Measurements from ENCODE around the gene BACH2. TPM values are rescaled to one million over a fixed set of nuclear protein-coding genes. Genes with fewer than 3 reads are reported as not detected.

BACH2 gene
- total and polyA plus RNA-seq, 2 of the 8 experiments (the other 6 are each of a cell fraction or from before 2014, with no cell fraction given): 1.9 to 5.9 TPM

- no peak for FAIRE-seq
- CTCF ChIA-PET (ENCODE audit: partially characterized antibody): interaction anchor here (0.8 to 2.2 kb wide), 7 partner anchors 10 to 266 kb away, joined by 3 to 6 read pairs (median 3); no protein-coding TSS in a partner anchor
- no peak overlapping the region for H3K18ac ChIP-seq (ENCODE audit: extremely low read depth, low read length)
- H4K5ac ChIP-seq (ENCODE audit: insufficient read length, low read depth, low read length): no peak overlapping the region
- no peak overlapping the region for H2AFZ ChIP-seq (ENCODE audit: low read length)
- H3K9me3 ChIP-seq (ENCODE audit: insufficient read depth in 2 of 2, low read depth in 1 of 2, low read length in 1 of 2): no peaks in the 10 kb centered on the region
- no peak overlapping the region for H4K8ac ChIP-seq (ENCODE audit: extremely low read depth, insufficient read depth, low read length)
- no peaks in the 10 kb centered on the region for H3K36me3 ChIP-seq (ENCODE audit: control insufficient read depth in 2 of 4, insufficient read depth in 4 of 4, low read length in 3 of 4)
- H2AK5ac ChIP-seq (ENCODE audit: low read depth, low read length): no peak overlapping the region
- no peaks in the 10 kb centered on the region for H3K27me3 ChIP-seq (replicated peaks in 1 of 4; ENCODE audit: control insufficient read depth in 3 of 4, extremely low read depth in 1 of 4, insufficient read depth in 3 of 4, low read length in 3 of 4)
- no peaks in the 10 kb centered on the region for H4K20me1 ChIP-seq (replicated peaks in 1 of 2; ENCODE audit: control insufficient read depth in 1 of 2, insufficient read depth in 2 of 2, low read length in 2 of 2)
- H3K14ac ChIP-seq (ENCODE audit: insufficient read length): no peak overlapping the region
- TF ChIP-seq RAD21 (IDR thresholded peaks at IDR 0.05 in 1 of 2, conservative IDR thresholded peaks at IDR 0.05 in 1 of 2; ENCODE audit: low read depth in 2 of 2, low read length in 2 of 2): peak; percentile 5 to 29; a peak in 1 of 4 replicates
- TF ChIP-seq RNF2 (IDR thresholded peaks at IDR 0.05; ENCODE audit: borderline replicate concordance, low read depth, low read length, missing control alignments, poor library complexity, severe bottlenecking): no peak
- TF ChIP-seq CTBP2 (IDR thresholded peaks at IDR 0.05; ENCODE audit: borderline replicate concordance, insufficient read depth, insufficient read length, low read length): no peak
- TF ChIP-seq TAF1 (IDR thresholded peaks at IDR 0.05; ENCODE audit: low read depth, low read length): no peak
- TF ChIP-seq SP2 (IDR thresholded peaks at IDR 0.05; ENCODE audit: low read length): no peak
- H2BK15ac ChIP-seq (ENCODE audit: low read length): peak overlapping the region; percentile 73; the same call in 1 of the 2 replicates
- H2BK20ac ChIP-seq (ENCODE audit: low read length): no peak overlapping the region
- H3K4me1 ChIP-seq (replicated peaks in 1 of 4; ENCODE audit: control insufficient read depth in 3 of 4, insufficient read depth in 4 of 4, low read length in 3 of 4): peaks cover 0 to 14% (median 7%) of the 10 kb centered on the region in 4 experiments; a peak in 6 of 7 replicates
- no peak overlapping the region for H2BK5ac ChIP-seq (ENCODE audit: low read depth, low read length)
- no peak overlapping the region for H3K9ac ChIP-seq (replicated peaks in 1 of 4; ENCODE audit: extremely low read depth in 1 of 4, low read depth in 3 of 4, low read length in 3 of 4)
- no peak overlapping the region for H3K4ac ChIP-seq (replicated peaks; ENCODE audit: insufficient read length, low read depth, low read length)
- H2BK120ac ChIP-seq (replicated peaks; ENCODE audit: low read depth, low read length): no peak overlapping the region
- WGBS, 2 experiments (ENCODE audit: extremely low coverage in 1 of 2, insufficient coverage in 1 of 2, insufficient read length in 1 of 2, insufficient replicate concordance in 2 of 2, low coverage in 1 of 2, low lambda C conversion rate in 2 of 2, missing lambda C conversion rate in 1 of 2): 91% methylated on average over 3 of the region's 3 CpGs; no CpG with 5 or more reads in 1 of the 2 experiments
- DNase-seq (ENCODE audit: low read depth in 1 of 2, low spot score in 2 of 2): no peak
- POLR2A ChIA-PET (ENCODE audit: partially characterized antibody): interaction anchor here (1.2 kb wide), 1 partner anchor 11 kb away, joined by 3 read pairs; no protein-coding TSS in a partner anchor
- no peaks in the 10 kb centered on the region for H3K23me2 ChIP-seq (ENCODE audit: low read depth, low read length)
- H4K91ac ChIP-seq (replicated peaks; ENCODE audit: insufficient read length, low read length): no peak overlapping the region
- no peak overlapping the region for H3K56ac ChIP-seq (replicated peaks; ENCODE audit: insufficient read length, low read depth, low read length)
- H3K79me1 ChIP-seq (ENCODE audit: low read depth, low read length): no peaks in the 10 kb centered on the region
- H3K4me3 ChIP-seq (ENCODE audit: extremely low read depth in 1 of 4, insufficient read depth in 2 of 4, low read depth in 3 of 4, low read length in 4 of 4): no peak overlapping the region
- H2BK12ac ChIP-seq (ENCODE audit: low read depth, low read length): no peak overlapping the region
- no peak overlapping the region for H3K4me2 ChIP-seq (ENCODE audit: insufficient read depth in 1 of 2, low read depth in 2 of 2, low read length in 2 of 2)
- H3K23ac ChIP-seq (ENCODE audit: insufficient read length): no peak overlapping the region
- H3K27ac ChIP-seq (ENCODE audit: low read depth, low read length): no peak overlapping the region
- no peaks in the 10 kb centered on the region for H3K79me2 ChIP-seq (ENCODE audit: control insufficient read depth in 1 of 2, insufficient read depth in 2 of 2, low read length in 2 of 2)
These were observed 84.4 kb downstream of the BACH2 start for GRCh38 chr6:90212274-90212673.
